NCI-H1105 (cell line): ENCODE measurements around the gene KIAA0319L.

Source experiments
- DNase-seq: peaks from one replicate; lab custom pipeline; 2025; lab: John Stamatoyannopoulos, UW

KIAA0319L gene

DNA sequence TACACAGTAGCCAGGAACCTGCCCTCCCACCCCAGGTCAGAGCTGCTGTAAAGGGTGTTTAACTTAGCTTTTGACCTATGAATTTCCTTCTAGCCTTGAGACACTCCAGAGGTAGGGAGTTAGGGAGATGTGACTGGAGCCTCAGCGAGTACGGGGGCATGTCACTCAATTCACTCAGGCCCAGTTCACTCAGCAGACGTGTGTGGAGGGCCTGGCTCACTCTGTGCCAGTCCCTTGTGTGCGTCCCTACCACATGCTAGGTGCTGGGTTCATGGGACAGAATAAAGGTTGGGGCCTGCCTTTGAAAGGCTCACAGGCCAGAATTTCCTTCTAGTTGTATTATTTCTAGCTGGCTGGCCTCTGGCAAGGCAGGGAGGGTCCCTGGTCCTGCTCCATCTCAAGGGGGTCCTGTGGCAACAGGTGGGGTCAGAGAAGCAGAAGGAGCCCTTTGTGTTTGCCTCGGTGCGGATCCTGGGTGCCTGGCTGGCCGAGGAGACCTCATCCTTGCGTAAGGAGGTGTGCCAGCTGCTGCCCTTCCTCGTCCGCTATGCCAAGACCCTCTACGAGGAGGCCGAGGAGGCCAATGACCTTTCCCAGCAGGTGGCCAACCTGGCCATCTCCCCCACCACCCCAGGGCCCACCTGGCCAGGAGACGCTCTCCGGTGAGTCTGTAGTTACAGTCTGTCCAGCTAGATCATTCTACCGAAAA, 4.9 kb upstream of the KIAA0319L start:
- no peak for DNase-seq

DNA sequence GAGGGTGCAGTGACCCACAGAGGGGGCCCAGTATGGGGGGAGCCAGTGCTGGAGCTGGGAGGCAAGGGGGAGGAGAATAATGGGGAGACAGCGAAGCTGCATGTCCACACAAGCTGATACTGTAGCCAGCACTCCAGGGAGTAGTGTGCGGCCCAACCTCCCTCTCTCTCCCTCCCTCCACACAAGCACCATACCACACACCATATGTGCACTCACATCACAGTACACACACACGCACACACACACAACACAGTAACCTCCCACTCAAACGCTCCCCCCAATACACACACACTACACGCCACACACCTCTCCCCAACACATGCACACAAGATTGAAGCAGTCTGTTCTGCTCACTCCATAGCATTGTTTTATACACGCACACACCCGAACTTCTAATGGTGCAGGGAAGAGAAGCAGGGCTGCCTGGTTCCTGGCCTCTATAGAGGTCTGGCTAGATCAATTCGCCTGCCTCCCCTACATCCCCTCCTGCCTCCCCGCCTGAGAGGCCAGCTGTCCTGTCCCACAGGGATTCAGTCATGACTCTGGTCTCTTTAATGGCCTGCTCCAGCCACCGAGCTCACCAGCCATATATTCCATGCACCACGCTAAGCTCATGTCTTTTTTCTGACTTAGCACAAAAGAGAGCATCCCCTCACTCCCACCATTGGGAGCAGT, 4.2 kb upstream of the KIAA0319L start:
- no peak for DNase-seq

- peak; percentile 34 for DNase-seq
Measured at GRCh38 chr1:35560256-35561225, 3.3 kb upstream of the KIAA0319L start.

- DNase-seq = no peak
Measured at GRCh38 chr1:35559317-35559944, 2.2 kb upstream of the KIAA0319L start.

GRCh38 chr1:35558374-35559316, 1.4 kb upstream of the KIAA0319L start:
- DNase-seq = no peak

- DNase-seq = peak; percentile 95
Measured at GRCh38 chr1:35557611-35558373, 589 bp upstream of the KIAA0319L start, which contains the start of gene NCDN. NCDN (plus strand) TSS chr1:35557799; CDS start chr1:35558191, 392 bp downstream.

GRCh38 chr1:35556484-35557117, 602 bp downstream of the KIAA0319L start:
- no peak for DNase-seq

- DNase-seq = peak; percentile 70
Measured at GRCh38 chr1:35555601-35556477, 1.4 kb downstream of the KIAA0319L start.

DNA sequence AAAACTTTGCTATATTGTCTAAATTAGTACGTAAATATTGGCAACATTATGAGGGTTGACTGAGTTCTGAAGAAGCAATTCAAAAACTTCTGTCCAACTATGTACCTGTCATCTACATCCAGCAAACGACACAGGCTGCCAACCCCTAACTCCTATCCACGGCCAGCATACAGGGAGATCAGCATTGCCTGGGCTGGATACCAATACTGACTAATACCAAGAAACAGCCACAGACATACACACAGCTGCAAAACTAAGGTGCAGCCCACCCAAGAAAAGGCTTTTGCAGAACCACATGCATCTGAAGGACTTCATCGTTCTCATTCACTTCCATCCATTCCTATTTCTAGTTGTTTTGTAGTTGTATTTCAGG, 2.0 kb downstream of the KIAA0319L start:
- no peak for DNase-seq

DNA sequence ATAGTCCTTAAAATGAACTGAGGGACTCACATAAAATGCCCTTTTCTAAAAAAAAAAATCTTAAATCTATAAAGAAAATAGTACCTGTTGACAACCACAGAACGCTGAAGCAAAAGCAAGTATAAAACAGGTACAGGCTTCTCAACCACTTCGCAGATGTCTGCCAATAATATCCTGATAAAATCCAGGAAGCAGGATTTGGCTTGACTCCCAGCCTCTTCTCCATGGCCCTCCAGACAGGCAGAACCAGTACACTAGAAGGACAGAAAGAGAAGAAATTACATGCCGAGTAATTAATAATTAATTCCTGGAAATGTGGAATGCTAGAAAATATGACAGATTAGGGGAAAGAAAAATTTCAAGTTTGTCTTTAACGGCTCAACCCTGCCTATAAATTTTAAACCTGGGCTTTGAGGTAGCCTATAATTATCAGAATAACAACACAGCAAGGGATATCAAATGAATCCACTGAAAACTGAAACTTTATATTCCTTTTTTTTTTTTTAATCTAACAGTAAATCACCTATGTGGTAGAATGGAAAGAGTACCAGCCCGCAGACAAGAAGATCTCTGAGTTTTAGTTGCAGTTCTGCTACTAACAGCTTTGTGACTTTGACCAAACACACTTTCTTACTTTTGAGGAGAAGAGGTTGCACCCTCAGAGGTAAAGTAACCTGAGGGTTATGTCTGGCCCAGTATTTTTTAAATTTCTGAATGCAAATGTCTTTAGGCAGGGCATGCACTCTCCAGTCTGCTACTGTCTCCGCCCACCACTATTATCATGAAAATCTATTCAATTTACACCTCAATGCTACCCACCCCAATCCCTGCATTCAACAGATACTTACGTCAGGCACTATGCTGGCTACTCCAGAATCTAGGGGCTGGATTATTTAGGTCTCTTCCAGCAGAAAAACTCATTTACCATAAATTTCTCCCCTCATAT, 2.7 kb downstream of the KIAA0319L start:
- DNase-seq = peak; percentile 75

DNA sequence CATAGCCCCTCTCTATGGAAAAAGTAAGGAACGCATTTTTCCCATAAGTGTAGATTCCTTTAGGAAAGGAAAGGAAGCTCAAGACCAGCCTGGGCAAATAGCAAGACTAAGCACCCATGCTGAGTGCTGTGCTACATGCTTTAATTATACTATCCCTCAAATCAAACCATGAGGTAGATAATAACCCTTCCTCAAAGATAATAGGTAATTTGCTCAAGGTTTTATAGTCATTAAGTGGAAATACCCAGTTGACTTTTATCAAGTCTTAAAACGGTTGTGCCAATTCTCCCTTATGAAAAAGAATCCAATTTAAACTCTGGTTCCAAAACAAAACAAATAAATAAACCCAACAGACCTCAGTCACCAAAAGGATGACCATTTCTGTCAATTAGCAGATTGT, 3.4 kb downstream of the KIAA0319L start:
- no peak for DNase-seq

GRCh38 chr1:35546614-35547013, 10.6 kb downstream of the KIAA0319L start:
- no peak for DNase-seq

GRCh38 chr1:35544976-35545375, 12.2 kb downstream of the KIAA0319L start:
- DNase-seq = peak; percentile 21

DNA sequence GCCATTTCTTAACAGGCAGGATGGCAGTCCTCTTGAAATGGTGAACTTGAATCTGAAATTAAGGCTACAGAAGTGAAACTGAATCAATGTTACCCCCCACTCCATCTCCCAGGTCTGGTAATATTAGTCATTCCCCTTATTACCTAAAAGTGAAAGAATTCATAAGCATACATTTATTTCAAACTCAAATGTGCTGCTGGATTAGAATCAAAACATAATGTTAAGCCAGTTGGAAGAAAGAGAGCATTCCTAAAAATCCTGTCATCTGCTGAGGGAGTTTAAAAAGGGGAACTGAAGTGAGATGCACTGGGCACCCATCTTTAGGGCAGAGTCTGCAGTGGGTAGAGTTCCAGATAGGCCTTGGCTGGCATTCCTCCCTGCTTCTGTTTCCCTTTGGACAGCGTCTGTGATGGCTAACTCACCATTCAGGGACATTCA, 17.4 kb downstream of the KIAA0319L start:
- DNase-seq = no peak

GRCh38 chr1:35539073-35539823, 18.0 kb downstream of the KIAA0319L start:
- DNase-seq = no peak

GRCh38 chr1:35537806-35538205, 19.4 kb downstream of the KIAA0319L start:
- DNase-seq = no peak
